ENCODE measurements around the gene DDX60. TPM values are rescaled to one million over a fixed set of nuclear protein-coding genes. Genes with fewer than 3 reads are reported as not detected.

The DDX60 gene
- total RNA-seq, 1 experiment from 2014 or later, result 6.3 TPM

- Histone ChIP-seq H3K79me2 (ENCODE audit: low read length) (no peaks in the 10 kb centered on the region), H4K20me1 (ENCODE audit: low read length) (no peaks in the 10 kb centered on the region), H3K4me2 (ENCODE audit: low read length) (no peak overlapping the region), H3K36me3 (ENCODE audit: low read depth, low read length) (no peaks in the 10 kb centered on the region), H3K27me3 (ENCODE audit: low read length) (no peaks in the 10 kb centered on the region), H3K27ac (ENCODE audit: low read length) (no peak overlapping the region), H3F3A (ENCODE audit: low read length, unreplicated experiment) (no peaks in the 10 kb centered on the region), H3K9ac (ENCODE audit: low read length) (no peak overlapping the region), H3K4me1 (ENCODE audit: insufficient read depth, low read length) (no peaks in the 10 kb centered on the region), H2AFZ (ENCODE audit: low read length) (no peak overlapping the region), H3K4me3 (ENCODE audit: low read length) (no peak overlapping the region), H3K9me3 (ENCODE audit: low read length) (no peaks in the 10 kb centered on the region), H3K9me2 (replicated peaks; ENCODE audit: low read length) (no peaks in the 10 kb centered on the region)
- TF ChIP-seq CTCF (conservative IDR thresholded peaks at IDR 0.05; ENCODE audit: low read depth, low read length), result no peak
- TF ChIP-seq EZH2phosphoT487 (IDR thresholded peaks at IDR 0.05; ENCODE audit: borderline replicate concordance, low read length), result no peak
- TF ChIP-seq EZH2 (IDR thresholded peaks at IDR 0.05; ENCODE audit: low read length, unreplicated experiment), result no peak
- BruUV-seq (replicated peaks), result no TSS peak
- ATAC-seq (no peak), DNase-seq (no peak)
- POLR2A ChIA-PET (ENCODE audit: unreplicated experiment), result no interaction called here
- intact Hi-C loops (cut with micrococcal nuclease), result no loop called here
- CTCF ChIA-PET, result no interaction called here
These were observed 144.2 kb downstream of the DDX60 start for GRCh38 chr4:168174308-168174707.

DNA sequence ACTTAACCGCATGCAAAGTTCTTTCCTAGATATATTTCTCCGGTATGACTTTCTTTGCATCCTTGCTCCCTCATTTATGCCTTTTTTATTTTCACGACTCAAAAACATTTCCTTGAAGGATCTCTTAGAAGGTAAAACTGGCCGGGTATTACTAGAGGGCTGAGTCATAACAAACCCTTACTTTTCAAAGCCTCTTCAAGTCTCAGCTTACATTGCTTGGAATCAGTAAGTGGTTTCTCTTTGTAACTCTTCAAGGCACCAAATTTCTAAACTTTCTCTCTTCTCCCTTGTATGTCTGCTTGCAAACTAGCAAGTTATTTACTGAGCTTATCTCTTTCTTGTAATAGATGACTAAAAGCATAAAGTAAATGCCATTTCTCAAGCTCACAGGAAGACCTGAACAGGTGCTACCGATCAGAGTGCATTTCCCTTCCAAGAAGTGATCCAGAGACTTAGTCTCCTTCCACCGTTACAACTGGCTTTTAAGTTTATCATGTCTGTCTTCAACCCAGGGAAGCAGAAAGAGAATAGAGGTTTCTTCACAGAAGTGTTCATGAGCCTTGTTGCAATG lies 150.8 kb downstream of the DDX60 start:
- Histone ChIP-seq H3K9me3 (ENCODE audit: low read length) (no peaks in the 10 kb centered on the region), H3K4me3 (ENCODE audit: low read length) (peak overlapping the region; percentile 45), H4K20me1 (ENCODE audit: low read length) (no peaks in the 10 kb centered on the region), H3F3A (ENCODE audit: low read length, unreplicated experiment) (no peaks in the 10 kb centered on the region), H3K36me3 (ENCODE audit: low read depth, low read length) (no peaks in the 10 kb centered on the region), H2AFZ (ENCODE audit: low read length) (peak overlapping the region; percentile 37; the same call in 1 of the 2 replicates), H3K9ac (ENCODE audit: low read length) (no peak overlapping the region), H3K27ac (ENCODE audit: low read length) (no peak overlapping the region), H3K4me2 (ENCODE audit: low read length) (peak overlapping the region; percentile 57), H3K4me1 (ENCODE audit: insufficient read depth, low read length) (peaks cover 20% of the 10 kb centered on the region), H3K27me3 (ENCODE audit: low read length) (no peaks in the 10 kb centered on the region), H3K79me2 (ENCODE audit: low read length) (no peaks in the 10 kb centered on the region), H3K9me2 (replicated peaks; ENCODE audit: low read length) (no peaks in the 10 kb centered on the region)
- ATAC-seq (peak; percentile 65), DNase-seq (peak; percentile 30)
- CTCF ChIA-PET, result no interaction called here
- intact Hi-C loops (cut with micrococcal nuclease), result no loop called here
- TF ChIP-seq EZH2 (IDR thresholded peaks at IDR 0.05; ENCODE audit: low read length, unreplicated experiment) (no peak), CTCF (conservative IDR thresholded peaks at IDR 0.05; ENCODE audit: low read depth, low read length) (no peak), EZH2phosphoT487 (IDR thresholded peaks at IDR 0.05; ENCODE audit: borderline replicate concordance, low read length) (no peak)
- POLR2A ChIA-PET (ENCODE audit: unreplicated experiment), result interaction anchor here (0.5 kb wide), 1 partner anchor 15 kb away, joined by 4 read pairs; no protein-coding TSS in a partner anchor
- no TSS peak for BruUV-seq (replicated peaks)

Other genes with a start within 250 kb of the DDX60 start
- gene ANXA10, start 226.2 kb downstream of the DDX60 start, total RNA-seq (2014; rRNA removed), result 0.47 and 0.92 TPM in 2 replicates
- gene DDX60L, start 161.7 kb upstream of the DDX60 start, total RNA-seq (2014; rRNA removed), result 8.6 and 10.2 TPM in 2 replicates
- gene PALLD, start 178.3 kb upstream of the DDX60 start, total RNA-seq (2014; rRNA removed), result 26.7 and 33.5 TPM in 2 replicates

All from PC-3 (cell line).